ENCODE results near the gene EHF. TPM values are rescaled to one million over a fixed set of nuclear protein-coding genes. Genes with fewer than 3 reads are reported as not detected.

EHF gene
- total and polyA plus RNA-seq, 2 of the 13 experiments (the other 11 are each of a cell fraction or from before 2014, with no cell fraction given): 0.04 to 0.46 TPM

DNA sequence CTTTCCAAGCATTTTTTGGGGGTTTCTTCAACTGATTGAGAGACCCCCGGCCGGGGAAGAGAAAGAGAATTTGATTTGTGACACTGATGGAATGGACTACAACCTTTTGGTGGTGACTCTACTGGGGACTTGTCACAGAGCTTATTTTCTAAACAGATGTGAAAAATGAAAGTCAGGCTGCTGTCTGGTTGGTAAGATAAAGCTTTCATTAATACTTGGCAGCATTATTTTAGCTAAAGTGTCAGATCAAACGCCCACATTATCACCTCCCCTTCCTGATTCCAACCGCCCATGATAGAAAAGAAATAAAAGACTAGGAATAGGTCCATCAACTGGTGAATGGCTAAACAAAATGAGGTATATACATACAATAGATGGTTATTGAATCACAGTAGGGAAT lies 45.6 kb upstream of the EHF start (continued):
- TF ChIP-seq SCMH1 (CRISPR knock-in tag; IDR thresholded peaks at IDR 0.05; ENCODE audit: borderline replicate concordance): no peak
- TF ChIP-seq ZNF615 (CRISPR knock-in tag; IDR thresholded peaks at IDR 0.05; ENCODE audit: borderline replicate concordance): no peak
- no peak for TF ChIP-seq ZGPAT (CRISPR knock-in tag; IDR thresholded peaks at IDR 0.05)
- no peak for TF ChIP-seq ZNF10 (CRISPR knock-in tag; IDR thresholded peaks at IDR 0.05; ENCODE audit: borderline replicate concordance, low read depth)
- TF ChIP-seq, protein P1, sequence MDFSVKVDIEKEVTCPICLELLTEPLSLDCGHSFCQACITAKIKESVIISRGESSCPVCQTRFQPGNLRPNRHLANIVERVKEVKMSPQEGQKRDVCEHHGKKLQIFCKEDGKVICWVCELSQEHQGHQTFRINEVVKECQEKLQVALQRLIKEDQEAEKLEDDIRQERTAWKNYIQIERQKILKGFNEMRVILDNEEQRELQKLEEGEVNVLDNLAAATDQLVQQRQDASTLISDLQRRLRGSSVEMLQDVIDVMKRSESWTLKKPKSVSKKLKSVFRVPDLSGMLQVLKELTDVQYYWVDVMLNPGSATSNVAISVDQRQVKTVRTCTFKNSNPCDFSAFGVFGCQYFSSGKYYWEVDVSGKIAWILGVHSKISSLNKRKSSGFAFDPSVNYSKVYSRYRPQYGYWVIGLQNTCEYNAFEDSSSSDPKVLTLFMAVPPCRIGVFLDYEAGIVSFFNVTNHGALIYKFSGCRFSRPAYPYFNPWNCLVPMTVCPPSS (IDR thresholded peaks at IDR 0.05): no peak
- no peak for TF ChIP-seq MTA1 (CRISPR knock-in tag; IDR thresholded peaks at IDR 0.05; ENCODE audit: borderline replicate concordance)
- TF ChIP-seq ZNF761 (CRISPR knock-in tag; conservative IDR thresholded peaks at IDR 0.05): no peak
- no peak for TF ChIP-seq ZBTB39 (CRISPR knock-in tag; IDR thresholded peaks at IDR 0.05)
- TF ChIP-seq, protein P2, sequence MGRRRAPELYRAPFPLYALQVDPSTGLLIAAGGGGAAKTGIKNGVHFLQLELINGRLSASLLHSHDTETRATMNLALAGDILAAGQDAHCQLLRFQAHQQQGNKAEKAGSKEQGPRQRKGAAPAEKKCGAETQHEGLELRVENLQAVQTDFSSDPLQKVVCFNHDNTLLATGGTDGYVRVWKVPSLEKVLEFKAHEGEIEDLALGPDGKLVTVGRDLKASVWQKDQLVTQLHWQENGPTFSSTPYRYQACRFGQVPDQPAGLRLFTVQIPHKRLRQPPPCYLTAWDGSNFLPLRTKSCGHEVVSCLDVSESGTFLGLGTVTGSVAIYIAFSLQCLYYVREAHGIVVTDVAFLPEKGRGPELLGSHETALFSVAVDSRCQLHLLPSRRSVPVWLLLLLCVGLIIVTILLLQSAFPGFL (CRISPR knock-in tag; IDR thresholded peaks at IDR 0.05): no peak

Data from HepG2 (cell line).